GM19324 (cell line): ENCODE results near the gene RNF207.

ENCODE experiments used
- ATAC-seq: cut with Tn5 transposase; IDR thresholded peaks from one replicate; pipeline ENCODE4 v1.9.1; 2021; ENCODE audit warnings: mild to moderate bottlenecking, moderate library complexity; ENCODE audit not compliant: unreplicated experiment, low FRiP score

Gene RNF207

DNA sequence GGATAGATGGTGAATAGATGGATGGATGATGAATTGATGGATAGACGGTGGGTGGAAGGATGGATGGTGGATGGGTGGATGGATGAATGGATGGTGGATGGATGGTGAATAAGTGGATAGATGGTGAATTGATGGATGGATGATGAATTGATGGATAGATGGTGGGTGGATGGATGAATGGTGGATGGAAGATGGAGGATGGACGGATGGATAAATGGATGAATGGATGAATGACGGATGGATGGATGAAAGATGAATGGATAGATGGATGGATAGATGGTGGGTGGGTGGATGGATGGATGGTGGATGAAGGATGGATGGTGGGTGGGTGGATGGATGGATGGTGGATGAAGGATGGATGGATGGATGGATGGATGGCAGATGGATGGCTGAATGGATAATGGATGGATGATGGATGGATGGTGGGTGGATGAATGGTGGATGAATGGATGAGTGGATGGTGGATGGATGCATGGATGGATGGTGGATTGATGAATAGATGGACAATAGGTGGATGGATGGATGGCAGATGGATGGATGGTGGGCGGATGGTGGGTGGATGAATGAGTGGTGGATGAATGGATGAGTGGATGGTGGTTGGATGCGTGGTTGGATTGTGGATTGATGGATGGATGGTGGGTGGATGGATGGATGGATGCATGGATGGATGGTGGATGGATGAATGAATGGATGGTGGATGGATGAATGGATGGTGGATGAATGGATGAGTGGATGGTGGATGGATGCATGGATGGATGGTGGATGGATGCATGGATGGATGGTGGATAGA, 31.1 kb upstream of the RNF207 start:
- no peak for ATAC-seq

DNA sequence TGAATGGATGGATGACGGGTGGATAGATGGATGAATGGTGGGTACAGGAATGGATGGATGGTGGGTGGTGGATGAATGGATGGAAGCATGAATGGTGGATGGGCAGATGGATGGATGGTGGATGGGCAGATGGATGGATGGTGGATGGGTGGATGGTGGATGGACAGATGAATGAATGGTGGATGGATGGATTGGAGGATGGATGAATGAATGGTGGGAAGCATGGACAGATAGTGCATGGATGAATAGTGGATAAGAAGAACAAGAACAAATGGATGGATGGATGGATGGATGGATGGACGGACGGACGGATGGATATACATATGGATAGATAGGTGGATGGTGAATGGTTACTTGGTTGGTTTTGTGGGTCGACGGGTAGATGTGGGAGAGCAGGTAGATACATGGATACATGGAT, 30.5 kb upstream of the RNF207 start:
- no peak for ATAC-seq

DNA sequence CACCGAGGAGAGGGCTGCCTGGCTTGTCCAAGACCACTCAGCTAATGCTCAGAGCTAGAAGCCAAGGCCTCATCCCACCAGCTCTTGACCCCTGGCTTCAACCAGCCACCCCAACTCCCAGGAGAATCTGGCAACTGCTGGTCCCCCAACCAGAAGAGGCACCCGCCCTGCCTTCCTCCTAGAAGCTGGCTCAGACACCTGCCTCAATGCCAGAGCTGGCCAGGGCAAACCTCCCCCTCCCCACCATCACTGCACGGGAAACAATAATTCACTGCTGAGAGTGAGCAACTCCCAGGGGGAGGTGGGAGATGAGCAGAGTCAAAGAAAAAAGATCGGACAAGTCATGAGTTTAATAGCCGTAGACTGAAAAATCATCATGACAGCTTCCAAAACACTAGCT, 29.1 kb upstream of the RNF207 start:
- ATAC-seq = no peak

DNA sequence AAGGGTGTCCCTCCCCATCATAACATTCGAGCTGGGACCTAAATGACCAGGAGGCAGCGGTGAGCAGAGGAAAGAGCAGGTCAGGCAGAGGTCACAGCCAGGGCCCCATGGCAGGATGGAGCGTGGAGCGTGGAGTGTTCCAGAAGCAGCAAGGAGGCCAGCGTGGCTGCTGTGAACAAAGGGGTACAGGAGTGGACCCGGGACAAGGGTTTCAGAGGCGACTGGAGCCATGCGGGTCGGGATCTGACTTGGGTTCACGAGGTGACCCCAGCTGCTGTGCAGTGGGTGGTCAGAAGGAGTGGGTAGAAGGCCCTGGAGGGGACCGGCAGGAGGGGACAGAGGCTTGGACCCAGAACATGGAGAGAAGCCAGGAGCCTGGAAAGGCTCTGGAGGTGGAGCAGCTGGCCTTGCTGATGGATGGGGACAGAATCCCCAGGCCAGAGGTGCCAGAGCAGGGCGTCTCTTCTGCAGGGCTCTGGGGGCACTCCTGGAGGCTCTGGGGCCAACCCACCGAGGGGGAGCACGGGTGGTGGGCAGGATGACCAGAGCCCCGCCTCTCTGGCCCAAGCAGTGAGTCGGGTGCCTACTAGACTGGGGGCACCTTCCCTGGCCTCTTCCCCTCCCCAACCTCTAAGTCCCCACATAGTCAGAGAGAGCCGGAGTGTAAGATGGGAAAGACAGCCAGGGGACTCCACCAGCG, 28.1 kb upstream of the RNF207 start:
- no peak for ATAC-seq

DNA sequence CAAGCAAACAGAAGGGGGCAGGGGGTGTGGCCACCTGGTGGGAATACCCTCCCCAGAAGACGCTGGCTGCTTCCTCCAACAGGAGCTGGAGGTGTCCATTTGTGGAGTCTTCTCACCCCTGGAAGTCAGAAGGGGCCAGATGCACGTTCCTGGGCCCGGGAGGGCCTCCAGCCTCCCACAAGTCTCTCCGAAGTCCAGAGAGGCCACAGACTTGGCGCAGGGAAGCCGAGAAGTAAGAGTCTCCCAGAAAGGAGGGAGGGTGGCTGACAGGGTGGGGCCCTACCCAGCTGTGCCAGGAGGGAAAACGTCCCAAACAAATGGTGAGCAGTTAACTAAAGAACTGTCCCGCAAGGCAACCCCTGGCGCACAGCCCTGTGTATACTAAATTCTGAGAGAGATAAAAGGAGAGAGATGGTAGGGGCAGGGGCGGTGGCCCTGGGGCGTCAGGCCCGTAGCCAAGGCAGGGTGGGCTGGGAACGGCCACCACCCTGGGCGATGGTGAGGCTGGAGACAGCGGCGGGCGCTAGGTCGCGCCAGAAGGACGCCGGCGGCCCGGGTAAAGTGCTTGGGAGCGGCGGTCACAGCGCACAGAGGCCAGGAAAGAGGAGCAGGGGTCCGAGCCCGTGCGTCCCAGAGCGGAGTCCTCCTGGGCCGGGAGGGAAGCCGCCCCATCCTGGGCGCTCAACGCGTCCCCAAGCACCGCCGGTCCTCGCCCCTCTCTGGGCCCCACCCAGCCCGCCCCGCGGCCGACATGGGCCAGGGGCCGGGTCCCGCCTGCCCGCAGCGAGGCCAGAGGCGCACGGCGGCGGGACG, 27.0 kb upstream of the RNF207 start:
- ATAC-seq = no peak

DNA sequence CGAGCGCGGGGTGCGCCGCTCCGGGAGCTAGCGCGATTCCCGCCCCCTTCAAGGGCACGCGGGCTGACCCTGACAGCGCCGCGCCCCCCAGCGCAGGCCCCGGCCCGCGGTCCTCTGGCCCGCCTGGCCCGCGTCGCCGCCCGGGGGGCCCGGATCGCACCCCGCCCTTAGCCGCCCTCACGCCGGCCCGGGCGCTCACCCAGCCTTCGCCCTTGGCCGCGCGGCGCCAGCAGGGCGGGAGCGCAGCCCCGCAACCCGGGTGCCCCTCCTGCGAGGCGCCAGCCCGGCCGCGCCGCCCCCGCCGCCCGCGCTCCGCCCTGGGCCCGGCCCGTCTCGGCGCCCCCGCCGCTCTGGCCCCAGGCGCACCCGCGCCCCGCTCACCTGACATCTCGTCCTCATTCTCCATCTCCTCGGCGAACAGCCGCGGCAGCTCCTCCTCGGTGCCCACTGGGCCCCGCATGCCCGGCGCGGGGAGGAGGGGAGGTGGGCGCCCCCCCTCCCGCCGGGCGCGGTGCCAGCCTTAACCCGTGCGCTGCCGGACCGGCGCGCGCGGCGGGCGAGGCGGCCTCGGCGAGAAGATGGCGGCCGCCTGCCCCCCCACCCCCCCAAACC, 26.2 kb upstream of the RNF207 start:
- ATAC-seq = no peak

DNA sequence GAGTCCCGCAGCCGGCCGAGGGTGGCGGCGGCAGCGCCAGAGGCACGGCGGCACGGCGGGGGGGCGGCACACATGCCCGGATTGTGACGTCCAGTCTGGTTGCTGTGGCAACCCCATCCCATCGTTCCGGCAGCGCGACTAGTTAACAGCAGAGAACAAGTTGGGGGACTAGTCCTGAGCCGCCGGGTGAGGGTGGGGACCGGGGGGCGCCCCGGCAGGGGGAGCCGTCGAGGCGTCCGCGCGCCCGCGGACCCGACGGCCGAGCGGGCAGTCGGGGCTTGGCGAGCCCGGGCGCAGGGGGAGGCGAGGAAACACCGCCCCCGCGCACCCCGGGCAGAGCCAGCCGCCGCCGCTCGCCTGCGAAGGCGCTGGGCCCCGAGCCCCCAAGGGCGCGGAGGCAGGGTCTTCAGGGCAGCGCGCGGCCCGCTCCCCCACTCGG, 25.6 kb upstream of the RNF207 start, which contains the start of gene CHD5:
Gene CHD5 (minus strand): TSS at position 54 of the 439 bp plus-strand sequence. CDS start 298 bp downstream, outside the sequence.
- ATAC-seq = no peak

DNA sequence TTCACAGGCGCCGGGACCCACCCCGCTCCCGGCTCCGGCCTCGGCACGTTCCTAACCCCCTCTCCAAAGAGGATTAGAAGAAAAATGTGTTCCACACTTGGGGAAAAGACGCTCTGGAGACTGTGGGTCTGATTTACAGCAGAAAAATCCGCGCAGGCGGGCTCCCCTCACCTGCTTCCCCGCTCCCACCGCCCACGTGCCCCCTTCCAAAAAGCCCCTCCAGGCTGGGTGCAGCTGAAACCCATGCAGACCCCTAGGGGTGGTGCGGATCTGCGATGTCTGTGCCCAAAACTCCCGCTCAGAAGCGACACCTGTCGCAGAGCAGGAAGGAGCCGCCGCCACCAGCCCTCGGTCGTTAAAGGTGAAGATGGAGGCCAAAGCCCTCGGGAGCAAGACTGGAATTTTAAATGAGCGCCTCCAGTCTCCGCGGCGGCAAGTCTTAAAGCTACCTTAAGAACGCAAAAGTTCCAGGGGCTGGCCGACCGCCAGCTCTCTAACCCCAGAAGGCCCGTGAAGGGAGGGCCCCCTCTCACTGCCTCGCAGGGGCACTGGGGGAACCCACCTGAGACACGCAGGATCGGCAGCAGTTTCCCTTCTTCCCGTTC, 25.1 kb upstream of the RNF207 start:
- ATAC-seq = no peak

DNA sequence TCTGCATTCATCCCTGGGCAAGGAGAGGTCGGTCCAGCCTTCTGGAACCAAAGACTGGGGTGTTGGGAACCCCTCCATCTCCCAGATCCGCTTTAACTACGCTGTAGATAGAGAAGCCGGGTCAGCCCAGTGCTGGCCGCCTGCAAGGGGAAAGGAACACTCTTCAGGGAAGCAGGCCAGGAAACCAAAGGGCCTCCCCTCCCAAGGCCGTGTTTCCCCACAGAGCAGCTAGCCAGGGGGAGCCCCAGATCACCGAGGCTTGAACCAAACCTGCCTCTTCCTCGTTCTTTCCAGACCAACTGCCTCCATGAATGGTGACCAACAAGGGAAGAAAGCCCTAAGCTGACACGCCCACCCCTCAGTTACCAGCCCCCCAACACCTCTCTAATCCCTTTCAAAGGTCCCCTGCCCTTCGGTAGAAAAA, 24.6 kb upstream of the RNF207 start:
- no peak for ATAC-seq

DNA sequence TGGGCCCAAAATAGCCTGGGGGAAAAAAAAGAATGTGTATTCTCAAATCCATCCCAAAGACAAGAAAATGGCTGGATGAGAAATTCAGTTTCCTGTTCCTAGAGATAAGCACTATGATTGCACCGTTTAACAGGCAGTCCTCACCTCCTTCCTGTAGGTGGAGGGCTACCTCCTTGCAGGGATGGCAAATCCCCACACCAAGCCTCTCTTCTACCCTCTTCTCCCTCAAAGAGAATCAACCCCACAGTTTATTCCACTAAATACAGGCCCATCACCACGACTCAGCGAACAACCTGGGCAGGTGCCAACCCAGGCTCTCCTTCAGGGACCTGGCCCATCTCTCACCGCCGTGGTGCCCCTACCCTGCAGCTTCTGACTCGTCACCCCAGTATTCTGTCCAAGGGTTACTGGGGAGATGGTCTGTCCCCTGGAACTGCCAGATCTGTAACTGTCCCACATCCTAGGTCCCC, 22.4 kb upstream of the RNF207 start:
- no peak for ATAC-seq

DNA sequence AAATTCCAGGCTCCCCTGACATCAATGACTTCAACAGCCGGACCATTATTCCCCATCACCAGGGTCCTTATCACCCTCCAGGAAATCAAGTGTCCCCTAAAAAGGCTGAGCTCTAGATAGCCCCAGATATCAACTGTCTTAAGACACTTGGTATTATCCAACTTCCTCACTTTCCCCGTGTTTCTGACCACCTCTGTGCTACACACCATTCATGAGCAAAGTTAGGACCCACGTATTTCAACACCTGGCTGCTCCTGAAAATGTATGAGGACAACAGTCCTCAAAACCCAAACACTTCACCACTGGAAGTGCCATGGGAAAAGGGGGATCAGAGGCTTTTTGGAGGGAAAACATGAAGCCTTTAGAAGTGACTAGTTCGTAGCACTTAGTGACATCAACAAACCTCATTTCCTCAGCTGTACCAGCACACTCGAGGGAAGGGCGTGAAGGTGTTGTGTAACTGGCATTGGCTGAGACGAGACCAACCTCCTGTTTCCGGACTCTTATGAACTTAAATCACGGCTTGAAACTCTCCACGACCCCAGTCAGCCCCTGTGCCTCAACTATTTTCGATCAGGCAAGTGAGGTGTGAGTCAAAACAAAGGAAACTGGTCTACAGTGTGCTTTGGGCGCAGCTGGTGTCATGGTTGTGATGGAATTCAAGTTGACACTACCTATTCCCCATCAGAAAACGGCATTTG, 21.7 kb upstream of the RNF207 start:
- ATAC-seq = no peak

DNA sequence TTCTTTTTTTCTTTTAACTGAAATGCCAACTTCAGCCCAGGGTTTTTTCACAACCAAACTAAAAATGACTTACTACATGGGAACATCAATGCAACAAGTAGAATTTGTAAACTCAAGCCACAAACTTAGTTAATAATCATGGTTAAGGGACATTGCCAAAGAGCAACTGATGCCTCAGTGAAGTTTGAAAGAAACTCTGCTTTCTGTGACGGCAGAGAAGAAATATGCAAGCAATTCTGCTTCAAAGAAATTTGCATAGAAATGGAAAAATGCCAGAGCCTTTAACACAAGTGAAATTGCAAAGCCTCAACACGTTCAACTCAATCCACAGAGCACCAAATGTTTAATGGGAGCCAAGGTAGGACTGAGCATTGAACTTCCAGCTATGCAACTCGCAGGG, 20.8 kb upstream of the RNF207 start:
- no peak for ATAC-seq

DNA sequence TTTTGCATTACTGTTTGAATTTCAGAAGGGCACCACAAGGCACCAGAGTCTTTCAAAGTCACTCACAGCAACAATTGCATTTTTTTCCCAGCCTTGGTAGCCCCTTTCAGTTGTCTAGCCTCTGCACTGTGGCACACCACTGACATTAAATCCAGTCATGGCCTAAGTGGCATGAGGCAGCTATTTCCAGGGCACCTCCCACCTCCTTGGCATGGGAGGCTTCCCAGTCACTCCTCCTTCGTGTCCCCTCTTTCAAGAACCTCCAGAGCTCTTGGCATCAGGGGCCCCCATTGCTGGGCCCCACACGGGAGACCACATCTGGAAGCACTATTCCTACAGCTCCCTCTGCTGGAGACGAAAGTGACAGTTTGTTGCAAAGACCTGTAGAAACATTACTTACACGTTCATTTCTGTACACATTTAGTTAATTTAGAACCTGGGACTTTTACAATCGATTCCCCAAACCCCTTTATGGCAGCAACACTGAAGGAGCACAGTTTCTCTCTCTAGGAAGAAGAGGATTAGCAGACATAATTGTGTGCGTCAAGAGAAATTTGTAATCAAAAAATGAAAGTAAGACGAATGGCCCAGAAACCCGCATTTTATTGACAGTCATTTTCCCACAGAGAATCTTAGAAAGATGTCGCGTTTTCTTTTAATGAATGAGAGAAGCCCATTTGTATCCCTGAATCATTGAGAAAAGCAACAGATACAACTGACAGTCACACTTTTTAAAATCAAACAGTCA, 20.1 kb upstream of the RNF207 start:
- ATAC-seq = no peak

DNA sequence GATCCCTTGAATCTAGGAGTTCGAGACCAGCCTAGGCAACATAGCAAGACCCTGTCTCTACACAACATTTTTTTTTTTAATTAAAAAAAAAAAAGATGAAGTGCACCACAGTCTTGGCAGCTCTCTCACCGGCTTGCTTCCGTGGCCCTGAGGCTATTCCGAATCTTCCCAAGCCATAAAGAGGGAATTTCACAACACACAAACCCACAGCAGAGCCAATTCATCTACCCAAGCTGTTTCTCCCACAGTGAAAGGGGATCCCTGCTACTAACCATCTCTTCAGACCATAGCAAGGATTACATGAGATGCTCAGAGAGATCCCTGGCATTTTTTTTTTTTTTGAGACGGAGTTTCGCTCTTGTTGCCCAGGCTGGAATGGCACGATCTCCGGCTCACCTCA, 17.5 kb upstream of the RNF207 start:
- no peak for ATAC-seq

DNA sequence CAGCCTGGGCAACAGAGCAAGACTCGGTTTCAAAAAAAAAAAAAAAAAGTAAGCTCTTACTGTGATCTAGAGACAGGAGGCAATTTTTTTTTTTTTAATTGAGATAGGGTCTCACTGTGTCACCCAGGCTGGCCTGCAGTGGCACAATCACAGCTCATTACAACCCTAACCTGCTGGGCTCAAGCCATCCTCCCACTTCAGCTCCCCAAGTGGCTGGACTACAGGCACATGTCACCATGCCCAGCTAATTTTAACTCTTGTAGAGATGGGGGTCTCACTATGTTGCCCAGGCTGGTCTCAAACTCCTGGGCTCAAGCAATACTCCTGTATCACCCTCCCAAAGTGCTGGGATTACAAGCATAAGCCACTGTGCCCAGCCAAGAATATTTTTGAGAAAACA, 14.0 kb upstream of the RNF207 start:
- no peak for ATAC-seq

DNA sequence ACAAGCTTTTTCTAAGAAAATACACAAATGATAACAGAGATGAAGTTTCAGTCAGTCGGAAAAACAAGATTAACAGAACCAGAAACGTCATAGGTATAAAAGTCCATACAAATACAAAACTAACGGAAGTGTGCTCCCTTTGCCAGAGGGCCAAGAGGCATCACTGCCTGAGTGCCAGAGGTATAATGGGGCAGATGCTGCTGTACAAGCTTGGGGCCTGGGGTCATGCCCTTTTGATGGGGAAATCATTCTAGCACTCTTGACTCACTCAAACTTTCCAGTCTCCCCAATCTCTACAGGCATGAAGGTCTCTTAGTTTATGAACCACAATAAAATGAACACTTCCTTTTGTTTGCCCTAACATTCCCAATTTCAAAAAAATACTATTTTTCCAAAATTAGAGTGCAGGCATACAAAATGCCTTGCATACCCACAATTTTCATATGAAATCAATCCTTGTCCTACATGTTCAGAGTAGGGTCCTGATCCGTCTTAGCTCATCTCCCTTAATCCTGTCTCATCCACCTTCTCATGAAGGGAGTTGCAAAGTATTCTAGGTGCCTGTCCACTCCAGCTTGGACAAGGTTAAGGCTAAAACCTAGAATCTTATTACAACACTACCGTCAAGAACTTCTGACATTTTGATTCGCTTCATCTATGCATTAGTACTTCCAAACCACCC, 8.0 kb upstream of the RNF207 start:
- ATAC-seq = no peak

DNA sequence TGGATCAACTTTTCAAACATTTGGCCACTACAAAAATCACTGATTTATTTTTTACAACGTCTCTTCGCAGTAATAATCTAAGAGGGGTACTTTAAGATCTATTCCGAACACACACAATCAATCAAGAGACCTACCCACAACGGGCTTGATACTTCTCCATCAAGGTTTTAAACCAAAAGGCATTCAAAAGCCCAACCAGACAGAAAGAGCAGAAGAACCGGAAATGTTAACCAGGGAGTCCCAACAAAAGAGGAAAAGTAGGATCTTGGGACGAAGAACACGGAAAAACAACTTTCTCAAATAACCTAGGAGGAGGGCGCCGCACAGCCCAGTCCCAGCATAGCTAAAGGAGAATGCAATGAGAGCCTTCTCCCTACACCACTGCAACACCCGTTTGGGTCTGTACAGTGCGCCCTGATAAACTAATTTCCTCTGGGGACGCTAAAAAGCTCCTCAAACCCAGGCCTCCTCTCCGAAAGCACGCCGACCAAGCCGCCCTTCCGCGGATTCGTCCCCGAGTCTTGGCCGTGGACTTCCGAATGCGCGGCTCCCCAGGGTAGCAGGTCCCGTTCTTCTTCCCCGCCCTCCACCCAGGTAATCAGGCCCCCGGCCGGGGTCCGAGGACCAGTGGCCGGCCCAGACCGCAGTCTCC, 7.1 kb upstream of the RNF207 start:
- peak; percentile 29 for ATAC-seq
